ENCODE data around the gene RPS6KA1. TPM values are rescaled to one million over a fixed set of nuclear protein-coding genes. Genes with fewer than 3 reads are reported as not detected.

RPS6KA1 gene
- total and polyA plus RNA-seq, 9 donors: 4.5 to 11.1 (median 6.6) TPM

DNA sequence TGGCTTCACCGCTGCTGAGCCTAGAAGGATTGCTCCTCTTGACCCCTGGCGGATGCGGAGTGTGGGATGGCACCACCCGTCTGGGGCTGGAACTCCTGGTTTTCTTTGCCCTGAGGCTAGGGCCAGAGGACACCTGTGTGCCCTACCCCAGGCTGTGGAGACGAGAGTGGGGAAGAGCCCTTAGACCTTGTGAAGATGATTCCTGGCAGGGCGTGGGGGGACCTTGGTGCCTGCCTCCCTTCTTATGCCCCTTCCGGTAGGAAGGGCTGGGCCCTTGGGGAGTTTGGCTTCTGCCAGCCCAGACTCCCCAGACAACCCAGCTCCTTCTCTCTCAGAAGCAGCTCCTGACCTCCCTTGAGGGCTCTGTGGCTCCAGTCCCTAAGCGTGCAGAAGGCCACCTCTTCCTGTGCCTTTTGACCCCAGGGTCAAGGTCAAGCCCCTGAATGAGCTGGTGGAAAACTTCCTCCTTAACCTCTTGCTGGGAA, 891 bp downstream of the RPS6KA1 start:
- peaks cover 21% of the 10 kb centered on the region for H3K4me1 ChIP-seq (ENCODE audit: control insufficient read depth, insufficient read depth, low read length)
- 28% methylated on average over 7 of the region's 8 CpGs for WGBS (ENCODE audit: insufficient coverage)
- H3K27ac ChIP-seq (ENCODE audit: low read length): no peak overlapping the region

DNA sequence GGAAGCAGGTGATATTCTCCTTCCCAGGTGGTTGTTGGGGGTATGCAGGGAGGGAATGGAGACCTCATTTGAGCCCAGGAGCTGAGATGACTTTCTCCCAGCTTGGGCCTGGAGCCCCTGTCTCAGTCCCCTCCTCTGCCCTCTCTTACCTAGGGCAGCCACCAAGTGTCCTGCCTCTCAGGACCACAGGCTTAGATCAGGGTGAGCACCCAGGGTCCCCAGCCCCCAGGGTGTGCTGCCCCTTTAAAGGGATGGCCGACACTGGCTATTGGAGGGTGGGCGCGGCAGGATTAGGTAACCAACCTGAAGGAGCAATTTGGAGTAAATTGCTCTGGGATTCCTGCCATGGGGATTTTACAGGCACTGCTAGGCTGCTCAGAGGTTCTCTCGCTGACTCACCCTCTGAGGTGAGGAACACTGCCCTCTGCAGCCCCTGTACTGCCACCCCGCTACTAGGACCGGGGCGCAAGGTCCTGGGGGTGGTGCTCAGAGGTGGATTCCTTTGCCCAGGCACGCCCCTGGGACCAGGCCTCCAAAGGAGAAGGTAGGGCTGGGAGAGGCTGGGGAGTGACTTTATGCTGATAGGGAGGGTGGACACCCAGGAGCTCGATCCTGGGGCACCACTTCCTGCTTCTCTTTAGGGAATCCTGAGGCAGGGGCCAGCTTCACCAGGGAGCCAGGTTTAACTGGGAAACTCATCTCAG, 1.5 kb downstream of the RPS6KA1 start:
- Histone ChIP-seq H3K36me3 (ENCODE audit: control insufficient read depth, insufficient read depth, low read length) (no peaks in the 10 kb centered on the region), H3K9me3 (replicated peaks; ENCODE audit: control insufficient read depth, low read depth, low read length) (no peaks in the 10 kb centered on the region), H3K4me3 (ENCODE audit: low read length) (no peak overlapping the region), H3K4me1 (ENCODE audit: control insufficient read depth, insufficient read depth, low read length) (peaks cover 25% of the 10 kb centered on the region), H3K27me3 (ENCODE audit: control insufficient read depth, insufficient read depth, low read length) (peaks cover 6% of the 10 kb centered on the region), H3K27ac (ENCODE audit: low read length) (no peak overlapping the region)
- DNase-seq: no peak
- WGBS (ENCODE audit: insufficient coverage): 55% methylated on average over 9 of the region's 9 CpGs

More for the DNA sequence above, 891 bp downstream of the RPS6KA1 start:
- H3K36me3 ChIP-seq (ENCODE audit: control insufficient read depth, insufficient read depth, low read length): no peaks in the 10 kb centered on the region
- no peak for DNase-seq
- H3K27me3 ChIP-seq (ENCODE audit: control insufficient read depth, insufficient read depth, low read length): peaks cover 6% of the 10 kb centered on the region
- H3K9me3 ChIP-seq (replicated peaks; ENCODE audit: control insufficient read depth, low read depth, low read length): no peaks in the 10 kb centered on the region
- peak overlapping the region; percentile 45 for H3K4me3 ChIP-seq (ENCODE audit: low read length)

DNA sequence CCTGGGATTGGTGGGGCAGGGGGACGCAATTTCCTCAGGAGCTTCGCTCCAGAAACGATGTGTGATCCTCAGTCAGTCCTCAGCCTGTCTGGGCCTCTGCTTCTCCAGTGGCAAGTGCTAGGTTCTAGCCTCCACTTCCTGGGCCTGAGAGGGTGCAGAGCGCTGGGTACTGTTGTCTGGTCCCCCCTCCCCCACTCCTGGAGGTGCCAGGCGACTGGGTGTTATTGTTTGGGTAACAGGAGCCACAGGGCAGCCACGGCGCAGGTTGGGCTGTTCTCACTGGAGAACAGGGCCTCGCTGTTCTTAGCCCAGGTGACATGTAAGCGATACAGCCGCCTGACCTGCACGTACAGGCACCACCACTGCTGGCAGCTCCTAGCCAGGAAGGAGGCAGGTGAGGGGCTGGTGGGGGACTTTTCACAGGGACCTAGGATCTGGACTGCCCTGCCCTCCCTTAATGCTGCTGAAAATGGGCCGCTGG, 2.1 kb downstream of the RPS6KA1 start:
- H3K27ac ChIP-seq (ENCODE audit: low read length): no peak overlapping the region
- no peaks in the 10 kb centered on the region for H3K36me3 ChIP-seq (ENCODE audit: control insufficient read depth, insufficient read depth, low read length)
- H3K9me3 ChIP-seq (replicated peaks; ENCODE audit: control insufficient read depth, low read depth, low read length): no peaks in the 10 kb centered on the region
- no peak overlapping the region for H3K4me3 ChIP-seq (ENCODE audit: low read length)
- H3K27me3 ChIP-seq (ENCODE audit: control insufficient read depth, insufficient read depth, low read length): peaks cover 6% of the 10 kb centered on the region
- peaks cover 31% of the 10 kb centered on the region for H3K4me1 ChIP-seq (ENCODE audit: control insufficient read depth, insufficient read depth, low read length)
- DNase-seq: no peak
- WGBS (ENCODE audit: insufficient coverage): 88% methylated on average over 6 of the region's 12 CpGs

DNA sequence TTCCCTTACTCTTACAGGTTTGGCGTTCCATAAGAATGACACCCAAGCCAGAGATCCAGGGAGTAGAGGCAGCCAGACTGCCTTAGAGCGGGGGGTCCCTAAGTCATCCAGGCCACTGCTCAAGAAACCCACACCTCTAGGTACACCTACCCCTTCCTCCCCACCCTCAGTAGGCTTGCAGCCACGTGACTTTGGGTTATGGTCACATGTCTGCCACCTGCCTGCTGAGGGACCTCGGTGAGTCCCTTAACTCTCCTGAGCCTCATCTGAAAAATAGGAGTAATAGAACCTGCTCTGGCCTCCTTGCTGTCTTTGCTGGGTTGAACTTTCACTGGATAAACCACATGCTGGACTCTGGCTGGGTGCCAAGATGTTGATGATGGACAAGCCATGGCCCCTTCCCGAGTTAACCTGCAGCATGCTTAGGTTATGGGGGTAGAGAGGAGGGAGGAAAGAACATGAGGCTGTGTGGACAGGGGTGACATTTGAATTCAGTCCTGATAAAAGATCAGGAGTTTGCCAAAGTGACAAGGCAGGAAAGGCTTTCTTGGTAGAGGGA, 4.5 kb downstream of the RPS6KA1 start:
- WGBS (ENCODE audit: insufficient coverage): 71% methylated on average over 4 of the region's 5 CpGs
- no peak overlapping the region for H3K4me3 ChIP-seq (ENCODE audit: low read length)
- H3K27ac ChIP-seq (ENCODE audit: low read length): no peak overlapping the region
- peaks cover 46% of the 10 kb centered on the region for H3K4me1 ChIP-seq (ENCODE audit: control insufficient read depth, insufficient read depth, low read length)
- no peaks in the 10 kb centered on the region for H3K36me3 ChIP-seq (ENCODE audit: control insufficient read depth, insufficient read depth, low read length)
- H3K9me3 ChIP-seq (replicated peaks; ENCODE audit: control insufficient read depth, low read depth, low read length): no peaks in the 10 kb centered on the region
- DNase-seq: no peak
- H3K27me3 ChIP-seq (ENCODE audit: control insufficient read depth, insufficient read depth, low read length): peaks cover 6% of the 10 kb centered on the region

DNA sequence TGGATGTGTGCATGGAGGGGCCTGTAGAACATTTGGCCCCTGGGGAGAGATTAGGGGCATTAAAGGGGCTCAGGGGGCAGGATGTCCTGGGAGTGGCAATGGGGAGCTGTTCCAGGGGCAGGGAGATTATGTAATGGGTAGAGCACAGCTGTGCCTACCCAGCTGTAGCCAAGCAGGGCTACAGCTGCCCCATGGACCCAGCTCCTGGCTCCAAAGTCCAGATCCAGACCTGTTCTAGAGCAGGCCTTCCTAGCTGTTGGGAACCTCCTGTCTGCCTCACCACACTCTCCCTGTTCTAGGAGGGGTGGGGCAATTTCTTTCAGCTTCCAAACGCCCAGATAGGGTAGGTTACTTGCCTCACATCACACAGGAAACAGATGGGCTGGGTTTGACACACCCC, 5.6 kb downstream of the RPS6KA1 start:
- H3K9me3 ChIP-seq (replicated peaks; ENCODE audit: control insufficient read depth, low read depth, low read length): no peaks in the 10 kb centered on the region
- H3K4me1 ChIP-seq (ENCODE audit: control insufficient read depth, insufficient read depth, low read length): peaks cover 47% of the 10 kb centered on the region
- H3K36me3 ChIP-seq (ENCODE audit: control insufficient read depth, insufficient read depth, low read length): no peaks in the 10 kb centered on the region
- no CpG with 5 or more reads among the region's 1 CpG for WGBS (ENCODE audit: insufficient coverage)
- H3K27me3 ChIP-seq (ENCODE audit: control insufficient read depth, insufficient read depth, low read length): peaks cover 4% of the 10 kb centered on the region
- peak; percentile 43 for DNase-seq
- no peak overlapping the region for H3K27ac ChIP-seq (ENCODE audit: low read length)
- no peak overlapping the region for H3K4me3 ChIP-seq (ENCODE audit: low read length)

DNA sequence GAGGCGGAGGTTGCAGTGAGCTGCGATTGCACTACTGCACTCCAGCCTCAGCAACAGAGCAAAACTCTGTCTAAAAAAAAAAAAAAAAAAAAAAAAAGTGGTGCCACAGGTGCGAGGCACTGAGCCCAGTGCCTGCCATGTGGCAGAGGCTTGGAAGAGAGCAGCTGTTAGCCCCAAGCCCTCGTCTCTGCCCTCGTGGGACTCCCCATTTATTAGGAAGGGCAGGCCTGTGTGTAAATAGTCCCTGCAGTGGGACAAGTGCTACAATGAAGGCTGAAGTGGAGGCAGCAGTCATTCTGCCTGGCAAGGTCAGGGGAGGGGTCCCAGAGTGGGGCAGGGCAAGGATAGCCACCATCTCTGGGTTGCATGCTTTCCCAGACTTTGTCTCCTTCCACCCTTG, 6.5 kb downstream of the RPS6KA1 start:
- Histone ChIP-seq H3K27me3 (ENCODE audit: control insufficient read depth, insufficient read depth, low read length) (no peaks in the 10 kb centered on the region), H3K27ac (ENCODE audit: low read length) (no peak overlapping the region), H3K9me3 (replicated peaks; ENCODE audit: control insufficient read depth, low read depth, low read length) (no peaks in the 10 kb centered on the region), H3K4me1 (ENCODE audit: control insufficient read depth, insufficient read depth, low read length) (peaks cover 41% of the 10 kb centered on the region), H3K4me3 (ENCODE audit: low read length) (no peak overlapping the region), H3K36me3 (ENCODE audit: control insufficient read depth, insufficient read depth, low read length) (no peaks in the 10 kb centered on the region)
- DNase-seq: peak; percentile 62
- 40% methylated on average over 1 of the region's 5 CpGs for WGBS (ENCODE audit: insufficient coverage)

DNA sequence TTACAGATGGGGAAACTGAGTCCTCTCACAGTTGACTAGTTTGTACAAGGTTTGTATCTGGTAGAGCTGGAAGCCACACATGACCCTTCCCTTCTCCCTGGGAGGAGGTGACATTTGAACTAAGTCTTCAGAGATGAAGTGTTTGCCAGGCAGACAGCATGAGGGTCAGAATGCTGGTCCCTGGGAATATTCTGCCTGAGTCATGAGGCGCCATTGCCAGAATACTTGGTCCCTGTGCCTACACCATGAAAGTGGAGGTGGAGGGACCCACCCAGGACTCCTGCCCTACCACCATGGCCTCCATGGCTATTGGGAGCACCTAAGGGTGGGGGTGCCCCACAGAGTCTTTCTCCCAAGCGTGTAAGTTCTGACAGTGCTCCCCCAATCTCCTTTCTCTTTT, 7.0 kb downstream of the RPS6KA1 start:
- no peaks in the 10 kb centered on the region for H3K36me3 ChIP-seq (ENCODE audit: control insufficient read depth, insufficient read depth, low read length)
- H3K9me3 ChIP-seq (replicated peaks; ENCODE audit: control insufficient read depth, low read depth, low read length): no peaks in the 10 kb centered on the region
- no peaks in the 10 kb centered on the region for H3K27me3 ChIP-seq (ENCODE audit: control insufficient read depth, insufficient read depth, low read length)
- no peak overlapping the region for H3K27ac ChIP-seq (ENCODE audit: low read length)
- WGBS (ENCODE audit: insufficient coverage): 83% methylated on average over 1 of the region's 2 CpGs
- DNase-seq: no peak
- H3K4me3 ChIP-seq (ENCODE audit: low read length): no peak overlapping the region
- peaks cover 44% of the 10 kb centered on the region for H3K4me1 ChIP-seq (ENCODE audit: control insufficient read depth, insufficient read depth, low read length)

DNA sequence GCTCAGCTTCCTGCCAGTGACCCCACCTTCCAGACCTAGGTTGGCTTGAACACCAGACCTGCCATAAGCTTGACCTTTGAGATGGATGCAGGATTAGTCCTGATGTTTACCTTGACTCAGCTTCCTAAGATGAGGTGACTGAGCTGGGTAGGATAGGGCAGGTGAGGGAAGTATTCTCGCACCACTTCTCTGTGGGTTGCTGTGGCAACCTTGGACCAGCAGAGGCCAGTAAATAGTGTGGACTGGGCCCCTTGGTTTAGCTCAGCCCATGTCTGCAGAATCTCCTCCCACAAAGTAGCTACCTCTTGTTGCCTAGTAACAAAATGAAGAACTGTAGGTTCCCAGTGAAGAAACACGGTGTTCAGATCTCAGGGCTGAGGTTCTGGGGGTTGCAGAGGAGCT, 8.4 kb downstream of the RPS6KA1 start:
- Histone ChIP-seq H3K4me3 (ENCODE audit: low read length) (no peak overlapping the region), H3K27ac (ENCODE audit: low read length) (no peak overlapping the region), H3K4me1 (ENCODE audit: control insufficient read depth, insufficient read depth, low read length) (peaks cover 50% of the 10 kb centered on the region), H3K36me3 (ENCODE audit: control insufficient read depth, insufficient read depth, low read length) (no peaks in the 10 kb centered on the region), H3K9me3 (replicated peaks; ENCODE audit: control insufficient read depth, low read depth, low read length) (no peaks in the 10 kb centered on the region), H3K27me3 (ENCODE audit: control insufficient read depth, insufficient read depth, low read length) (no peaks in the 10 kb centered on the region)
- DNase-seq: peak; percentile 44
- WGBS (ENCODE audit: insufficient coverage): 20% methylated on average over 1 of the region's 2 CpGs

DNA sequence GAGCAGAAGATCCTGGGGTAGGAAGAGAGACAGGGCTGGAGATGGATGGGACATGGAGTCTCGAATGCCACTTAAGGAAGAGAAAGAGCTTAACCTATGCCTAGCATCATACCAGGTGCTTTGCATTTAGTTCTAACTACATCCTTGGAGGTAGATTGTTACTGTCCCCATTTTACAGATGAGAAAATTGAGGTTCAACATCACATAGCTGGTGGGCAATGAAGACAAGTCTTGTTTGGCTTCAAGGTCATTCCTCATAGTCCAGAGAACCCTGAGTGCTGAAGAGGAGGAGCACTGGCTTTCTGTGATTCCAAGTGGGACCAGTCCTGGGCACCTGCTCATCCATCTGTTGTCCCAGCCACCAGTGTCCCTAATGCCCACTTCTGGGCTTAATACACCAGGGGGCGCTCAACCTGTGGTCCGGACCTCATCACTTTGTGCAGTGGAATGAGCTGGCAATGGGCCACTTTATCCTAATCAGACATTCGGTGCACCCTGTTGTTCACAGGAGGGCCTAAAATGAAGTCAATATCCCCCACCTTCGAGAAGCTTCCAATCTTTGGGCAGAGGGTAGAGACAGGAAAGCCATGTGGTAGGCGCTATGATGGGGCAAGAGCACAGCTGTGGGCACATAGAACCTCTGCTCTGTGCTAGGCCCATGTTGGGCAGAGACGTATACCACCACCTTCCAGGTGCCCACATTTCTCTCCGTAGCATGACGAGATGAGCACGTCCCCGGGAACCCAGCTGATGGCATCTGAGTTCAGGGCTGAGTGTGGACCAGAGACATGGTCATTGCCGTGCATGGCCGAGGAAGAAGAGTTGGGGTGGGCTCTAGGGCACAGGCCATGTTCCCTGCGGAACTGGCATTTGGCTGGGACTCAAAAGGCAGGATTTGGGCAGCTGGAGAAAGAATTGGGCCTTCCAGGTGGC, 9.2 kb downstream of the RPS6KA1 start:
- H3K4me1 ChIP-seq (ENCODE audit: control insufficient read depth, insufficient read depth, low read length): peaks cover 50% of the 10 kb centered on the region
- H3K9me3 ChIP-seq (replicated peaks; ENCODE audit: control insufficient read depth, low read depth, low read length): no peaks in the 10 kb centered on the region
- DNase-seq: peak; percentile 23
- no peak overlapping the region for H3K27ac ChIP-seq (ENCODE audit: low read length)
- no peaks in the 10 kb centered on the region for H3K27me3 ChIP-seq (ENCODE audit: control insufficient read depth, insufficient read depth, low read length)
- no peak overlapping the region for H3K4me3 ChIP-seq (ENCODE audit: low read length)
- H3K36me3 ChIP-seq (ENCODE audit: control insufficient read depth, insufficient read depth, low read length): no peaks in the 10 kb centered on the region
- 71% methylated on average over 12 of the region's 14 CpGs for WGBS (ENCODE audit: insufficient coverage)

DNA sequence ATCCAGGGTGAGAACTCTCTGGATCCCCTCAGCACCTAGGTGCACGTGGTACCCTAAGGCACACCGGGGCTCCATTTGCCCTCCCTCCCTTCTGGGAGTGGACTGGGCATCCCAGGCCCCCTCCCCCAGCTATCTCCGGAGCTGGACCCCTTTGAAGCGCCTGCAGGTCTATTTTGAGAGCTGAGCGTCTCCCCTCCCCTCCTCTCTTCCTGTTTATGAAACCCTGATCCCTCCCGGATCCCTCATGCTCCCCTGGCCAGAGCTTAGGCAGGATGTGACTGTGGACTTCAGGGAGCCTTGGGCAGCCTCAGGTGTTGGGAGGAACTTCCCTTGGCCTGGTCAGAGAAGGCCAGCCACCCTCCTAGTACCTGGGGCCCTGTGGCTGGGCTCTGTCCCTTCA, 10.2 kb downstream of the RPS6KA1 start:
- Histone ChIP-seq H3K4me3 (ENCODE audit: low read length) (no peak overlapping the region), H3K4me1 (ENCODE audit: control insufficient read depth, insufficient read depth, low read length) (peaks cover 48% of the 10 kb centered on the region), H3K36me3 (ENCODE audit: control insufficient read depth, insufficient read depth, low read length) (no peaks in the 10 kb centered on the region), H3K27me3 (ENCODE audit: control insufficient read depth, insufficient read depth, low read length) (no peaks in the 10 kb centered on the region), H3K9me3 (replicated peaks; ENCODE audit: control insufficient read depth, low read depth, low read length) (no peaks in the 10 kb centered on the region), H3K27ac (ENCODE audit: low read length) (peak overlapping the region; percentile 42)
- WGBS (ENCODE audit: insufficient coverage): 7% methylated on average over 3 of the region's 6 CpGs
- peak; percentile 35 for DNase-seq

All from muscle of leg (tissue), 11 donors.